ENCODE data around the gene ME1.

Gene ME1

GRCh38 chr6:83192871-83193746 lies 237.7 kb downstream of the ME1 start, which contains the start of the genes PGM3 and RWDD2A:
TSS of gene PGM3 (minus strand) at chr6:83193265. CDS start at chr6:83191012, 2,253 bp downstream.
TSS of gene RWDD2A (plus strand) at chr6:83193357. CDS start at chr6:83194452, 1,095 bp downstream.
- TF ChIP-seq TEAD4 (IDR thresholded peaks at IDR 0.05), result no peak
- TF ChIP-seq ZBTB7A (IDR thresholded peaks at IDR 0.05; ENCODE audit: low read depth), result peak; percentile 83
- TF ChIP-seq EGR1 (IDR thresholded peaks at IDR 0.05), result 0 out of 2 replicates have a peak, but pooled peaks have one; percentile 7
- TF ChIP-seq TAF1 (IDR thresholded peaks at IDR 0.05; ENCODE audit: low read depth), result peak; percentile 84
- TF ChIP-seq MAX (IDR thresholded peaks at IDR 0.05), result 0 out of 2 replicates have a peak, but pooled peaks have one; percentile 21

- TF ChIP-seq USF1 (IDR thresholded peaks at IDR 0.05) (no peak), RAD21 (IDR thresholded peaks at IDR 0.05; ENCODE audit: low read depth) (no peak), MAX (IDR thresholded peaks at IDR 0.05) (no peak), EP300 (IDR thresholded peaks at IDR 0.05; ENCODE audit: borderline replicate concordance) (no peak), EGR1 (IDR thresholded peaks at IDR 0.05) (no peak), YY1 (IDR thresholded peaks at IDR 0.05; ENCODE audit: low read depth) (no peak), NFIC (IDR thresholded peaks at IDR 0.05) (no peak), TCF12 (IDR thresholded peaks at IDR 0.05; ENCODE audit: low read depth) (no peak), FOXM1 (IDR thresholded peaks at IDR 0.05; ENCODE audit: borderline replicate concordance, low read depth) (no peak), TAF1 (IDR thresholded peaks at IDR 0.05; ENCODE audit: low read depth) (no peak), REST (IDR thresholded peaks at IDR 0.05; ENCODE audit: low read depth) (no peak), CREB1 (IDR thresholded peaks at IDR 0.05; ENCODE audit: low read depth) (no peak), ZBTB7A (IDR thresholded peaks at IDR 0.05; ENCODE audit: low read depth) (no peak), TEAD4 (IDR thresholded peaks at IDR 0.05) (no peak)
Measured at GRCh38 chr6:83192456-83192855, 238.4 kb downstream of the ME1 start.

GRCh38 chr6:83190626-83191025 lies 240.2 kb downstream of the ME1 start:
- TF ChIP-seq EP300 (IDR thresholded peaks at IDR 0.05; ENCODE audit: borderline replicate concordance) (no peak), YY1 (IDR thresholded peaks at IDR 0.05; ENCODE audit: low read depth) (no peak), ZBTB7A (IDR thresholded peaks at IDR 0.05; ENCODE audit: low read depth) (no peak), CEBPB (IDR thresholded peaks at IDR 0.05) (no peak), CREB1 (IDR thresholded peaks at IDR 0.05; ENCODE audit: low read depth) (no peak), NFIC (IDR thresholded peaks at IDR 0.05) (no peak), EGR1 (IDR thresholded peaks at IDR 0.05) (no peak), FOXM1 (IDR thresholded peaks at IDR 0.05; ENCODE audit: borderline replicate concordance, low read depth) (no peak), TEAD4 (IDR thresholded peaks at IDR 0.05) (no peak), MAX (IDR thresholded peaks at IDR 0.05) (no peak), TCF12 (IDR thresholded peaks at IDR 0.05; ENCODE audit: low read depth) (no peak)

GRCh38 chr6:83188501-83188900 lies 242.3 kb downstream of the ME1 start:
- TF ChIP-seq EGR1 (IDR thresholded peaks at IDR 0.05), result no peak
- no peak for TF ChIP-seq CEBPB (IDR thresholded peaks at IDR 0.05)
- TF ChIP-seq MAX (IDR thresholded peaks at IDR 0.05), result no peak

GRCh38 chr6:83185096-83185495 lies 245.8 kb downstream of the ME1 start:
- TF ChIP-seq NFIC (IDR thresholded peaks at IDR 0.05), result no peak
- no peak for TF ChIP-seq TAF1 (IDR thresholded peaks at IDR 0.05; ENCODE audit: low read depth)
- no peak for TF ChIP-seq USF1 (IDR thresholded peaks at IDR 0.05)
- no peak for TF ChIP-seq TCF12 (IDR thresholded peaks at IDR 0.05; ENCODE audit: low read depth)
- no peak for TF ChIP-seq RAD21 (IDR thresholded peaks at IDR 0.05; ENCODE audit: low read depth)
- TF ChIP-seq CREB1 (IDR thresholded peaks at IDR 0.05; ENCODE audit: low read depth), result no peak
- no peak for TF ChIP-seq YY1 (IDR thresholded peaks at IDR 0.05; ENCODE audit: low read depth)
- TF ChIP-seq MAX (IDR thresholded peaks at IDR 0.05), result no peak

- TF ChIP-seq TAF1 (IDR thresholded peaks at IDR 0.05; ENCODE audit: low read depth), result no peak
- no peak for TF ChIP-seq TEAD4 (IDR thresholded peaks at IDR 0.05)
- no peak for TF ChIP-seq ZBTB7A (IDR thresholded peaks at IDR 0.05; ENCODE audit: low read depth)
Measured at GRCh38 chr6:83183082-83183828, 247.6 kb downstream of the ME1 start.
